Measurements from ENCODE around the gene SH2D4B. TPM values are rescaled to one million over a fixed set of nuclear protein-coding genes. Genes with fewer than 3 reads are reported as not detected.

The SH2D4B gene
- total and polyA plus RNA-seq, 10 of the 15 experiments (the other 5 are each of a cell fraction or from before 2014, with no cell fraction given), result 0.04 to 0.21 (median 0.13) TPM; not detected in 5

DNA sequence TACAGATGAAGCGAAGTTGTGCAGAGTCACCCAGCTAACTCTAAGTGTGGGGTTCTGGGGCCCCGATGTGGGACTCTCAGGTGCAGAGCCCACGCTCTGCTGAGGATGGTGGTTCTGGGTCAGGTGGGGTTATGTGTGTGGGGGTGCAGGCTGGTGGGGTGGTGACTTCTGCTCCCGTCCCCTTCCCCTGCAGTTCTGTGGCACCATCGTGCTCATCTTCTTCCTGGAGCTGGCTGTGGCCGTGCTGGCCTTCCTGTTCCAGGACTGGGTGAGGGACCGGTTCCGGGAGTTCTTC lies 28.6 kb upstream of the SH2D4B start:
- Histone ChIP-seq H2AFZ (ENCODE audit: control insufficient read depth, low read depth, low read length) (no peak overlapping the region), H3K4me2 (ENCODE audit: control insufficient read depth, insufficient read depth) (no peak overlapping the region), H3K4me1 (ENCODE audit: control insufficient read depth, insufficient read depth, low read length) (no peaks in the 10 kb centered on the region), H3K27me3 (replicated peaks in 1 of 2; ENCODE audit: control insufficient read depth in 2 of 2, insufficient read depth in 2 of 2, low read length in 1 of 2) (no peaks in the 10 kb centered on the region), H3K9me3 (replicated peaks; ENCODE audit: control insufficient read depth, insufficient read depth, low read length) (no peaks in the 10 kb centered on the region), H3K9ac (ENCODE audit: control insufficient read depth, insufficient read depth, low read length) (no peak overlapping the region), H4K20me1 (ENCODE audit: control insufficient read depth, insufficient read depth) (no peaks in the 10 kb centered on the region), H3K4me3 (no peak overlapping the region), H3K27ac (ENCODE audit: control insufficient read depth, insufficient read depth) (no peak overlapping the region), H3K79me2 (ENCODE audit: control insufficient read depth, insufficient read depth, low read length) (peaks cover 3% of the 10 kb centered on the region), H3K36me3 (ENCODE audit: control insufficient read depth in 2 of 2, insufficient read depth in 2 of 2, low read length in 1 of 2) (peaks cover 26 to 36% of the 10 kb centered on the region in 2 experiments)
- CTCF ChIA-PET, result interaction anchor here (6.0 to 21.6 kb wide), 2 partner anchors 66 to 89 kb away, joined by 31 to 852 read pairs; partner anchors contain the start of gene TSPAN14
- TF ChIP-seq IKZF1 (conservative IDR thresholded peaks at IDR 0.05) (no peak), POLR2A (IDR thresholded peaks at IDR 0.05; ENCODE audit: low read depth, low read length) (0 out of 2 replicates have a peak, but pooled peaks have one; percentile 19)
- DNase-seq (ENCODE audit: low read depth, low spot score) (no peak), ATAC-seq (no peak), FAIRE-seq (no peak)
- no TSS peak for BruUV-seq (replicated peaks)
- RAD21 ChIA-PET (ENCODE audit: unreplicated experiment), result interaction anchor here (0.7 to 13.9 kb wide), 3 partner anchors 44 to 416 kb away, joined by 3 to 432 read pairs (median 412); partner anchors contain the start of gene TSPAN14
- 96% methylated on average over 8 of the region's 8 CpGs for WGBS (ENCODE audit: insufficient coverage, insufficient replicate concordance, low lambda C conversion rate, missing lambda C conversion rate)
- intact Hi-C loops (cut with micrococcal nuclease; ENCODE audit: unreplicated experiment), result no loop called here
- POLR2A ChIA-PET, result interaction anchor here (0.7 kb wide), 1 partner anchor 8 kb away, joined by 4 read pairs; no protein-coding TSS in a partner anchor
- in situ Hi-C loops (cut with MboI), result loop anchor here (5.0 kb wide), 1 partner anchor 127 kb away; no protein-coding TSS in a partner anchor
- SMC1A ChIA-PET (ENCODE audit: uncharacterized antibody, unreplicated experiment), result interaction anchor here (21.2 kb wide), 1 partner anchor 51 kb away, joined by 1038 read pairs; the partner anchor contains the start of gene TSPAN14

- ChIA-PET POLR2A (interaction anchor here (0.7 kb wide), 1 partner anchor 8 kb away, joined by 4 read pairs; no protein-coding TSS in a partner anchor), RAD21 (ENCODE audit: unreplicated experiment) (interaction anchor here (0.7 to 13.9 kb wide), 4 partner anchors 45 to 415 kb away, joined by 3 to 432 read pairs (median 208); partner anchors contain the start of gene TSPAN14), SMC1A (ENCODE audit: uncharacterized antibody, unreplicated experiment) (interaction anchor here (21.2 kb wide), 1 partner anchor 52 kb away, joined by 1038 read pairs; the partner anchor contains the start of gene TSPAN14), CTCF (interaction anchor here (1.7 to 21.6 kb wide), 3 partner anchors 18 to 88 kb away, joined by 3 to 852 read pairs (median 31); partner anchors contain the start of gene TSPAN14)
- Histone ChIP-seq H3K36me3 (ENCODE audit: control insufficient read depth in 2 of 2, insufficient read depth in 2 of 2, low read length in 1 of 2) (peaks cover 27 to 38% of the 10 kb centered on the region in 2 experiments), H3K4me3 (no peak overlapping the region), H2AFZ (ENCODE audit: control insufficient read depth, low read depth, low read length) (no peak overlapping the region), H3K9ac (ENCODE audit: control insufficient read depth, insufficient read depth, low read length) (no peak overlapping the region), H4K20me1 (ENCODE audit: control insufficient read depth, insufficient read depth) (no peaks in the 10 kb centered on the region), H3K9me3 (replicated peaks; ENCODE audit: control insufficient read depth, insufficient read depth, low read length) (no peaks in the 10 kb centered on the region), H3K27me3 (replicated peaks in 1 of 2; ENCODE audit: control insufficient read depth in 2 of 2, insufficient read depth in 2 of 2, low read length in 1 of 2) (no peaks in the 10 kb centered on the region), H3K4me1 (ENCODE audit: control insufficient read depth, insufficient read depth, low read length) (no peaks in the 10 kb centered on the region), H3K27ac (ENCODE audit: control insufficient read depth, insufficient read depth) (no peak overlapping the region), H3K4me2 (ENCODE audit: control insufficient read depth, insufficient read depth) (no peak overlapping the region), H3K79me2 (ENCODE audit: control insufficient read depth, insufficient read depth, low read length) (peaks cover 3% of the 10 kb centered on the region)
- DNase-seq (ENCODE audit: low read depth, low spot score) (no peak), ATAC-seq (no peak), FAIRE-seq (no peak)
- BruUV-seq (replicated peaks), result no TSS peak
- intact Hi-C loops (cut with micrococcal nuclease; ENCODE audit: unreplicated experiment) (no loop called here), in situ Hi-C loops (cut with MboI) (loop anchor here (5.0 kb wide), 1 partner anchor 127 kb away; no protein-coding TSS in a partner anchor)
- WGBS (ENCODE audit: insufficient coverage, insufficient replicate concordance, low lambda C conversion rate, missing lambda C conversion rate), result 95% methylated on average over 16 of the region's 18 CpGs
- TF ChIP-seq SMARCA5 (IDR thresholded peaks at IDR 0.05) (no peak), CHD1 (IDR thresholded peaks at IDR 0.05; ENCODE audit: low read depth, low read length) (no peak), YY1 (IDR thresholded peaks at IDR 0.05; ENCODE audit: low read depth, low read length) (no peak), ZNF384 (IDR thresholded peaks at IDR 0.05; ENCODE audit: borderline replicate concordance, low read depth, low read length) (no peak)
Measured at GRCh38 chr10:80509403-80510161, 28.1 kb upstream of the SH2D4B start.
